GM12878 (cell line): ENCODE results near the gene CSNK1A1. TPM values are rescaled to one million over a fixed set of nuclear protein-coding genes. Genes with fewer than 3 reads are reported as not detected.

Experiments
- ATAC-seq: fragments of 200-7000 bp; cut with Tn5 transposase; 3 replicates; pipeline ENCODE4 v1.9.1; 2020; ENCODE audit warnings: mild to moderate bottlenecking, moderate library complexity
- BruUV-seq: library from RNA; stranded (reverse); fragments of 400-500 nt; replicated peaks from 2 replicates; lab custom pipeline; 2021; lab: Mats Ljungman, UMichigan
- CTCF ChIA-PET: fragments of 300-600 bp; sonication (Branson Sonifier 250); formaldehyde crosslinking; extraction: SDS; loops from one replicate; lab custom pipeline; 2021; ENCODE audit warnings: inconsistent platforms; lab: Yijun Ruan, JAX
- POLR2A ChIA-PET: fragments of 350-600 bp; formaldehyde crosslinking; extraction: SDS; loops from one replicate; lab custom pipeline; 2021; ENCODE audit warnings: inconsistent platforms; lab: Charles Lee
- RAD21 ChIA-PET: fragments of 300-600 bp; sonication (Branson Sonifier 250); formaldehyde crosslinking; loops from one replicate; lab custom pipeline; 2023; ENCODE audit warnings: antibody characterized with exemption; ENCODE audit not compliant: unreplicated experiment; lab: Charles Lee
- SMC1A ChIA-PET: fragments of 300-600 bp; sonication (Branson Sonifier 250); formaldehyde crosslinking; loops from one replicate; lab custom pipeline; 2023; ENCODE audit not compliant: unreplicated experiment, uncharacterized antibody; lab: Charles Lee
- DNase-seq: peaks from one replicate; pipeline ENCODE4 v3.0.0-alpha.2; 2011; ENCODE audit warnings: low read depth, low spot score
- FAIRE-seq: peaks from 3 replicates; lab custom pipeline; 2011; peaks lifted over from hg19 to GRCh38; lab: Jason Lieb, UNC
- H2AFZ ChIP-seq: 2 replicates; pipeline ENCODE4 v1.6.0; 2011; ENCODE audit warnings: low read depth, low read length, control low read depth; ENCODE audit not compliant: control insufficient read depth
- H3K27ac ChIP-seq: 2 replicates; pipeline ENCODE4 v1.5.1; 2011; ENCODE audit warnings: control low read depth; ENCODE audit not compliant: control insufficient read depth, insufficient read depth
- H3K27me3 ChIP-seq, 2 experiments: replicated peaks in 1 of 2; 2 replicates each; pipeline versions ENCODE4 v1.6.0 to v1.6.1; 2011; ENCODE audit warnings: low read length in 1 of 2; ENCODE audit not compliant: control insufficient read depth in 2 of 2, insufficient read depth in 2 of 2
- H3K36me3 ChIP-seq, 2 experiments: 2 replicates each; pipeline ENCODE4 v1.5.1; 2011; ENCODE audit warnings: low read length in 1 of 2; ENCODE audit not compliant: control insufficient read depth in 2 of 2, insufficient read depth in 2 of 2
- H3K4me1 ChIP-seq: 2 replicates; pipeline ENCODE4 v1.6.1; 2011; ENCODE audit warnings: mild to moderate bottlenecking, low read length, moderate library complexity, mixed read lengths; ENCODE audit not compliant: control insufficient read depth, insufficient read depth
- H3K4me2 ChIP-seq: 2 replicates; pipeline ENCODE4 v1.6.0; 2011; ENCODE audit warnings: control low read depth; ENCODE audit not compliant: control insufficient read depth, insufficient read depth
- H3K4me3 ChIP-seq: fragments of 200-600 bp; sonication (generic); 2 replicates; pipeline ENCODE4 v1.5.1; 2016
- H3K79me2 ChIP-seq: 2 replicates; pipeline ENCODE4 v1.6.0; 2011; ENCODE audit warnings: low read length; ENCODE audit not compliant: control insufficient read depth, insufficient read depth
- H3K9ac ChIP-seq: 2 replicates; pipeline ENCODE4 v1.8.0; 2011; ENCODE audit warnings: low read length, control low read depth, mixed read lengths; ENCODE audit not compliant: control insufficient read depth, insufficient read depth
- H3K9me3 ChIP-seq: replicated peaks from 3 replicates; pipeline ENCODE4 v1.5.1; 2011; ENCODE audit warnings: mild to moderate bottlenecking, low read length; ENCODE audit not compliant: control insufficient read depth, insufficient read depth
- H4K20me1 ChIP-seq: 2 replicates; pipeline ENCODE4 v1.6.0; 2011; ENCODE audit not compliant: control insufficient read depth, insufficient read depth
- BCL3 ChIP-seq: IDR thresholded peaks from 2 replicates; pipeline ENCODE4 v1.6.1; 2011; ENCODE audit warnings: borderline replicate concordance, low read depth, mild to moderate bottlenecking, moderate library complexity, low read length; ENCODE audit not compliant: insufficient read depth, poor library complexity, severe bottlenecking
- BHLHE40 ChIP-seq, 2 experiments: fragments of 450-650 bp in 1 of 2; IDR thresholded peaks; 2 replicates each; pipeline ENCODE4 v1.6.1; 2011 to 2017; ENCODE audit warnings: low read depth in 2 of 2, borderline replicate concordance in 1 of 2, improper control_type of control experiment in 1 of 2, low read length in 1 of 2, mild to moderate bottlenecking in 1 of 2
- BMI1 ChIP-seq: fragments of 450-650 bp; IDR thresholded peaks from 2 replicates; pipeline ENCODE4 v1.6.1; 2016; ENCODE audit warnings: mild to moderate bottlenecking, moderate library complexity, borderline replicate concordance
- HDGF ChIP-seq: fragments of 450-650 bp; IDR thresholded peaks from 2 replicates; pipeline ENCODE4 v1.6.1; 2016; ENCODE audit warnings: antibody characterized with exemption
- PBX3 ChIP-seq: IDR thresholded peaks from 2 replicates; pipeline ENCODE4 v1.6.1; 2011; ENCODE audit warnings: mild to moderate bottlenecking, low read depth, low read length, moderate library complexity; ENCODE audit not compliant: insufficient replicate concordance
- POLR2AphosphoS2 ChIP-seq: IDR thresholded peaks from 2 replicates; pipeline ENCODE4 v1.6.1; 2011; ENCODE audit warnings: low read depth, mild to moderate bottlenecking, low read length, improper control_type of control experiment, moderate library complexity
- SIX5 ChIP-seq: IDR thresholded peaks from 2 replicates; pipeline ENCODE4 v1.6.1; 2011; ENCODE audit warnings: mild to moderate bottlenecking, low read depth, low read length, moderate library complexity; ENCODE audit not compliant: severe bottlenecking
- SMC3 ChIP-seq: IDR thresholded peaks from 2 replicates; pipeline ENCODE4 v1.6.1; 2011; ENCODE audit warnings: low read length, improper control_type of control experiment, borderline replicate concordance
- TCF12 ChIP-seq: IDR thresholded peaks from 2 replicates; pipeline ENCODE4 v1.6.1; 2011; ENCODE audit warnings: low read depth, mild to moderate bottlenecking, low read length
- WGBS: methylation state at CpG from one replicate; pipeline ENCODE4 v1.1.6; 2016; ENCODE audit warnings: low lambda C conversion rate; ENCODE audit not compliant: insufficient replicate concordance, insufficient coverage; ENCODE audit errors: missing lambda C conversion rate; 5-methylcytosine and 5-hydroxymethylcytosine counted together
- in situ Hi-C: fragments of 300-500 bp; cut with MboI; formaldehyde crosslinking; loops from 9 replicates; pipeline ENCODE4 v1.14.3; 2018; ENCODE audit warnings: mixed read lengths
- intact Hi-C: fragments of 100-400 bp; cut with micrococcal nuclease; formaldehyde crosslinking; loops from one replicate; pipeline ENCODE4 v1.14.2; 2022; ENCODE audit not compliant: unreplicated experiment
- polyA plus RNA-seq, 11 experiments: library from polyadenylated mRNA; depleted of rRNA in 4 of 11; unstranded in 6 of 11; stranded (reverse) in 5 of 11; fragments of >200 nt; fragmentation: Nextera tagmentation in 4 of 11; fragmentation: Illumina TruSeq in 1 of 11; extraction: Ambion mirVana in 4 of 11; extraction: Trizol in 1 of 11; gene quantifications; 1 replicate in 1 of 11; 2 replicates in 10 of 11; pipeline versions ENCODE4 v1.2.1 to v1.2.3, GENCODE V29; 2011 to 2016; ENCODE audit warnings: inconsistent platforms in 2 of 11, missing spikeins in 2 of 11, low read depth in 1 of 11
- total RNA-seq, 4 experiments: library from RNA; depleted of rRNA in 3 of 4; stranded (reverse); fragments of >200 nt in 3 of 4; fragmentation: Illumina TruSeq in 1 of 4; extraction: Trizol in 1 of 4; gene quantifications; 2 replicates each; pipeline versions ENCODE4 v1.2.1 to v1.2.3, GENCODE V29; 2013 to 2021

Gene CSNK1A1
- total and polyA plus RNA-seq, 10 of the 15 experiments (the other 5 are each of a cell fraction or from before 2014, with no cell fraction given) = 53.3 to 155 (median 133) TPM

DNA sequence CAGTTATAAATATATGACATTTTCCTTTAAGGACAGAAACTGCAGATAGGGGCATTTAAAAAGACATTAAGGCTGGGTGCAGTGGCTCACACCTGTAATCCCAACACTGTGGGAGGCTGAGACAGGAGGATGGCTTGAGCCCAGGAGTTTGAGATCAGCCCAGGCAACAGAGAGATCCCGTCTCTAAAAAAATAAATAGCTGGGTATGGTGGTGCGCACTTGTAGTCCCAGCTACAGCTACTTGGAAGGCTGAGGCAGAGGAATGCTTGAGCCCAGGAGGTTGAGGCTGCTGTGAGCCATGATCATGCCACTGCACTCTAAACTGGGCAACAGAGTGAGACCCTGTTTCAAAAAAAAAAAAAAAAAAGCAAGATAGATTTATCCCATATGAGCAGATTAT, 63.6 kb downstream of the CSNK1A1 start:
- Histone ChIP-seq H3K27ac (no peak overlapping the region), H3K4me1 (no peaks in the 10 kb centered on the region), H3K79me2 (no peaks in the 10 kb centered on the region), H4K20me1 (no peaks in the 10 kb centered on the region), H3K27me3 (no peaks in the 10 kb centered on the region), H3K36me3 (no peaks in the 10 kb centered on the region), H2AFZ (no peak overlapping the region), H3K4me2 (no peak overlapping the region), H3K9me3 (no peaks in the 10 kb centered on the region), H3K9ac (no peak overlapping the region), H3K4me3 (no peak overlapping the region)
- BruUV-seq = no TSS peak
- CTCF ChIA-PET = interaction anchor here (1.7 kb wide), 1 partner anchor 131 kb away, joined by 4 read pairs; no protein-coding TSS in a partner anchor
- intact Hi-C loops = no loop called here
- RAD21 ChIA-PET = no interaction called here
- no peak for FAIRE-seq
- DNase-seq = no peak
- SMC1A ChIA-PET = interaction anchor here (1.0 kb wide), 1 partner anchor 16 kb away, joined by 3 read pairs; no protein-coding TSS in a partner anchor
- 64% methylated on average over 2 of the region's 2 CpGs for WGBS
- TF ChIP-seq TCF12 (no peak), POLR2AphosphoS2 (no peak), HDGF (no peak), SMC3 (no peak), PBX3 (no peak), BMI1 (no peak), SIX5 (no peak), BHLHE40 (IDR thresholded peaks at IDR 0.05; ENCODE audit: borderline replicate concordance in 1 of 2, low read depth in 2 of 2, low read length in 1 of 2) (no peak), BCL3 (no peak)
- in situ Hi-C loops = no loop called here
- POLR2A ChIA-PET = no interaction called here
- no peak for ATAC-seq
